ENCODE measurements around the gene SIGLEC11.
A peak's percentile ranks its signal among the peaks of the same experiment; 100 is the strongest.

Gene SIGLEC11

GRCh38 chr19:49985871-49986270 lies 24.9 kb upstream of the SIGLEC11 start:
- DNase-seq: no peak
- Histone ChIP-seq H3K36me3 (no peaks in the 10 kb centered on the region), H3K4me3 (ENCODE audit: low read depth, low read length) (no peak overlapping the region), H3K27ac (no peak overlapping the region), H3K27me3 (ENCODE audit: insufficient read depth, low read depth, severe bottlenecking) (no peaks in the 10 kb centered on the region), H3K9me3 (ENCODE audit: severe bottlenecking) (no peaks in the 10 kb centered on the region)
- TF ChIP-seq CTCF (IDR thresholded peaks at IDR 0.05; ENCODE audit: low read depth, low read length): no peak

GRCh38 chr19:49984491-49984890 lies 23.5 kb upstream of the SIGLEC11 start:
- DNase-seq: no peak
- no peaks in the 10 kb centered on the region for H3K27me3 ChIP-seq (ENCODE audit: insufficient read depth, low read depth, severe bottlenecking)
- no peaks in the 10 kb centered on the region for H3K9me3 ChIP-seq (ENCODE audit: severe bottlenecking)
- H3K4me3 ChIP-seq (ENCODE audit: low read depth, low read length): no peak overlapping the region
- TF ChIP-seq CTCF (IDR thresholded peaks at IDR 0.05; ENCODE audit: low read depth, low read length): no peak
- H3K36me3 ChIP-seq: no peaks in the 10 kb centered on the region
- no peak overlapping the region for H3K27ac ChIP-seq

- Histone ChIP-seq H3K27me3 (ENCODE audit: insufficient read depth, low read depth, severe bottlenecking) (no peaks in the 10 kb centered on the region), H3K27ac (no peak overlapping the region), H3K4me3 (ENCODE audit: low read depth, low read length) (no peak overlapping the region), H3K9me3 (ENCODE audit: severe bottlenecking) (no peaks in the 10 kb centered on the region), H3K36me3 (no peaks in the 10 kb centered on the region)
- TF ChIP-seq CTCF (IDR thresholded peaks at IDR 0.05; ENCODE audit: low read depth, low read length): peak; percentile 80
- DNase-seq: peak; percentile 72
Observed at GRCh38 chr19:49983645-49984229, 22.8 kb upstream of the SIGLEC11 start.

- no peaks in the 10 kb centered on the region for H3K36me3 ChIP-seq
- no peaks in the 10 kb centered on the region for H3K27me3 ChIP-seq (ENCODE audit: insufficient read depth, low read depth, severe bottlenecking)
- no peak for TF ChIP-seq CTCF (IDR thresholded peaks at IDR 0.05; ENCODE audit: low read depth, low read length)
- no peak overlapping the region for H3K4me3 ChIP-seq (ENCODE audit: low read depth, low read length)
- no peak overlapping the region for H3K27ac ChIP-seq
- no peak for DNase-seq
- no peaks in the 10 kb centered on the region for H3K9me3 ChIP-seq (ENCODE audit: severe bottlenecking)
Observed at GRCh38 chr19:49981603-49982593, 20.9 kb upstream of the SIGLEC11 start.

GRCh38 chr19:49978324-49978723 lies 17.4 kb upstream of the SIGLEC11 start:
- Histone ChIP-seq H3K4me3 (ENCODE audit: low read depth, low read length) (no peak overlapping the region), H3K27ac (no peak overlapping the region), H3K27me3 (ENCODE audit: insufficient read depth, low read depth, severe bottlenecking) (no peaks in the 10 kb centered on the region), H3K9me3 (ENCODE audit: severe bottlenecking) (no peaks in the 10 kb centered on the region), H3K36me3 (no peaks in the 10 kb centered on the region)
- DNase-seq: no peak
- TF ChIP-seq CTCF (IDR thresholded peaks at IDR 0.05; ENCODE audit: low read depth, low read length): no peak
